ENCODE measurements around the gene TMA7.
A peak's percentile ranks its signal among the peaks of the same experiment; 100 is the strongest.
"Not testable (repeated sequence)": the region's sequence is repeated elsewhere in the genome, so short reads cannot be mapped to it uniquely, and the experiment has no call there.

TMA7 gene

DNA sequence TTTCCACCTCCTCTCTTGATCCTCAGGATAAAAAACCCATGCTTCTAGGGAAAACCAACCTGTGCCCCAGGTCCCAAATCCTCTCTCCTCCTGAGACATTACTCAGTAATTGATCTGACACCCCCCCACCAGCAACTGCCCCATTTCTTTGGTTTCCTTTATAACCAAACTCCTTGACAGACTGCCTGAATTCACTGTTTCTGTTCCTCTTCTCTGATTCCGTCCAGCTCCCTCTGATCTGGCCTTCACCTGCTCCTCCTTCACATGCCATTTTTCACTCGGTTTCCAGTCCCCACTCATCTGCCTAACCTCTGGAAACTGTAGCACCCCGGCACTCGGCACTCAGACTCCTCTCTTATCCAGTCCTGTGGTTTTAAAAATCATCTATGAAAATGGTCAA lies 2.2 kb upstream of the TMA7 start:
- no peak for FAIRE-seq

GRCh38 chr3:48440590-48440958 lies 517 bp downstream of the TMA7 start:
- no peak for FAIRE-seq

- FAIRE-seq = no peak
Measured at GRCh38 chr3:48441940-48442339, 1.9 kb downstream of the TMA7 start.

GRCh38 chr3:48445277-48445882 lies 5.3 kb downstream of the TMA7 start:
- FAIRE-seq = no peak

DNA sequence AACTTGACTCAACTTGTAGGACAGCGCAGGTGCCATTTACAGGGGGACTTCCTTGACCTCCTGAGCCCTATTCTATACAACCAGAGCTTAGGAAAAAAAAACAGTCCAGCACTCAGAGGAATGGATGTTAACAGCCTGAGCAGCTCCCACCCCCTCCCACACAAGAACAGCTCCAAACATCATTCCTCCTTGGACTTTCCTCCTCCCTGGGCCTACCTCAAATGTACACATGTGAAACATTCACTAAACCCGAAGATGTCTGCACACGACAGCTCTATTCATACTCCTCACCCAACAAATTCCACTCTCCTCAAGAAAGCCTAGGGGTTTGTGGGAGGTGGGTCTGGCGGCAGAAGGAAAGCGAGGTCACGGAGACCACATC lies 6.0 kb downstream of the TMA7 start:
- no peak for FAIRE-seq

DNA sequence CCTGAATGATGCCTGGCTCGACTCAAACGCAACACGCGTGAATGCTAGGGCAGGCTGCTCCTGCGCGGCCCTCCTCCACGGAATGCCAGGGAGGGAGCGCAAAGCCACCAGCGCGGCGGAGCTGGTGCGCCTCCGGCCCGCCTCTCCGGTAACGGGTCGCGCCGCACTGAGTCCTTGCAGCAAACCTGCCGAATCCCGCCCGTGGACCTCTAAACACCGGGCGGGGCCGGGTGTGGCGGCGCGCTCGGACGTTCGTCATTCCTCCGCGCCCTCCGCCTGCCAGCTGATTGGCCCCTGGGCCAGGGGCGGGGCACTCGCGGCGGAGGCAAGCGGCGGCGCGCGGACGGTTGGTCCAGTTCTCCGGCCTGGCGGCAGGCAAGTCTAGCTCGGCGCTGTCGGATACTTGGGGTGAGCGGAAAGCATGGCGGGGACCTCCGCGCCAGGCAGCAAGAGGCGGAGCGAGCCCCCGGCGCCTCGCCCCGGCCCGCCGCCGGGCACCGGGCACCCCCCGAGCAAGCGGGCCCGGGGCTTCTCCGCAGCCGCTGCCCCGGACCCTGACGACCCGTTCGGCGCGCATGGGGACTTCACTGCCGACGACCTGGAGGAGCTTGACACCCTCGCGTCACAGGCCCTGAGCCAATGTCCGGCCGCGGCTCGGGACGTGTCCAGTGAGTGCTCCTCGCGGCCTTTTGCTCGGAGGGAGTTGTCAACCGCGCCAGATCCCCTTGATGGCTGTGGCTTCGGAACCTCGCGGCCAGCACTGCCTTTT lies 6.6 kb downstream of the TMA7 start, which contains the start of gene ATRIP:
ATRIP (plus strand) TSS at position 313 of the 769 bp plus-strand sequence; CDS start at position 422, 109 bp downstream.
- no peak for FAIRE-seq

- no peak for FAIRE-seq
Measured at GRCh38 chr3:48451270-48451669, 11.2 kb downstream of the TMA7 start.

- FAIRE-seq = no peak
Measured at GRCh38 chr3:48456456-48456855, 16.4 kb downstream of the TMA7 start.

DNA sequence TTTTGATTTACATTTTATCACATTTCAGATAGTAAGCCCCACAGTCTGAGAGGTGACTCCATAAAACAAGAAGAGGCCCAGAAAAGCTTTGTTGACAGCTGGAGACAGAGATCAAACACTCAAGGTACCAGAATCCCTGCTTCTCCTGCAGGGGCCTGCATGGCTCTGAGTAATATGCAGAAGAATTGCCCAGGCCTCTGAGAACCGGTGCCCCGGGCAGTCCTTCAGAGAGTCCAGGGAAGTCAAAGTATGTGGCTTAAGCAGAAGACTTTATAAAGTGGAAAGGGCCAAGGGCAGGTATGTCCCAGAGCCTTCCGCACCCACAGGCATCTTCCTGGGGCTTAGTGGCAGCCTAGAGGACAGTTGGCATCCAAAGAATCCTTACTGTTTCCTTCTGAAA lies 19.3 kb downstream of the TMA7 start:
- FAIRE-seq = no peak

- no peak for FAIRE-seq
Measured at GRCh38 chr3:48459773-48460516, 19.9 kb downstream of the TMA7 start.

DNA sequence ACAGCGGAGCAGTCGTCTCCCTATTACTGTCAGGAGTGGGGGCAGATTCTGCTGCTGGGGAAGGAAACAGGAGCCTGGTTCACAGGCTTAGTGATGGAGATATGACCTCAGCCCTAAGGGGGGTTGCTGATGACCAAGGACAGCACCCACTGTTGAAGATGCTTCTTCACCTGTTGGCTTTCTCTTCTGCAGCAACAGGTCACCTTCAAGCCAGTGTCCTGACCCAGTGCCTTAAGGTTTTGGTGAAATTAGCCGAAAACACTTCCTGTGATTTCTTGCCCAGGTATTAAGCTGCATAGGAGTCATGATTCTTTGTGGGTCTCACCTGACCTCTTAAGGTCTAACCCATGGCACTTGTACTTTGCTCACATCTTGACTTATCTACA lies 20.5 kb downstream of the TMA7 start:
- no peak for FAIRE-seq

GRCh38 chr3:48461767-48462166 lies 21.7 kb downstream of the TMA7 start:
- not testable (repeated sequence) for FAIRE-seq

- no peak for FAIRE-seq
Measured at GRCh38 chr3:48463703-48464102, 23.6 kb downstream of the TMA7 start.

- FAIRE-seq = no peak
Measured at GRCh38 chr3:48464713-48465221, 24.7 kb downstream of the TMA7 start.

DNA sequence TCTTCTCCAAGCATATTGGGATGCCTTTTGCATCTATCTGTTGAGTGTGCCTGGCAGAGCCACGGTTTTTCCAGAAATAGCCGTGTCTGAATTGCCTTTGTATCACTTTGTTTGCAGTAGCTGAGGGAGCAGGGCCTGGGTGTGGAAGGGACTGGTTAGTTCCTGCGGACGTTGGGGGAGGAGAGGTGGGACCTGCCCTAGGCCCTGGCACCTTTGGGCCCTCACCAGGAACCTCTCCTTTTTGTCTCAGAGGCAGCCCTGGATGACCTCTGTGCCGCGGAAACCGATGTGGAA lies 25.1 kb downstream of the TMA7 start:
- FAIRE-seq = no peak

DNA sequence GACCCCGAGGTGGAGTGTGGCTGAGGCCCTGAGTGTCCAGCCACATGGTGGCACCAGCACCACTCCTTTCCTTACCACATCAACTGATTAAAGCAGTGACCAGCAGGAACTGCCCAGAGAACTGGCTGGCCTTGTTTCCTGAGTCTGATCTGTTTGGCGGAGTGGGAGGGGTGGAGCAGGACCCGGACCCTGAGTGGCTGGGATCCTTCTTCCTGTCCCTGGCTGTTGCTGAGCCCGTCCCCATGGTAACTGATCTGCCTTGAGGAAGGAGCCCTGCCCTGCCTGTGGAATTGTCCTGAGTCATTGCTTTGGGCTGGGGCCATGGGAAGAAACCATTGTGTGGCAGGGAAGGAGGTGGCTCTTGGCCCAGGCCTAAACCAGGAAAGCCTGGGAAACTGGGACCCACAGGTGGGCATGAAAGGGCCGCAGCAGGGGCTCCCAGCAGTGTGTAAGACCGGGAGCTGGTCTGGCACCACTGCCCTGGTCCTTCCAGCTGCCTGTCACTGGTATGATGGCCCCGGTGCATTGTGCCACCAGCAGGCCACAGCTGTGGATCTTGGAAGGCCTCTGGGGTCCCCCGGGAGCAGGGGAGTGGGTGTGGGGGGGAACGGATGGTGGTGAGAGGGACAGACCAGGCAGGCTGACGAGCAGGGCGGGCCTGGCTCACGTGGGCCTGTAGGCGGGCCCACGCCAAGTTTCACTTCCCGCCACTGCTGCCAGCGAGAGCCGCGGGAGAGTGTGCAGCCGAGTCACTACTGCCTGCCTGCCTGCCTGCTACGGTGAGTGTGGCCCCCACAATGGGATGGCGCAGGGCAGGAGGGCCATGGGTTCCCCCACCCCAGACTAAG lies 25.7 kb downstream of the TMA7 start:
- peak; percentile 99 for FAIRE-seq

DNA sequence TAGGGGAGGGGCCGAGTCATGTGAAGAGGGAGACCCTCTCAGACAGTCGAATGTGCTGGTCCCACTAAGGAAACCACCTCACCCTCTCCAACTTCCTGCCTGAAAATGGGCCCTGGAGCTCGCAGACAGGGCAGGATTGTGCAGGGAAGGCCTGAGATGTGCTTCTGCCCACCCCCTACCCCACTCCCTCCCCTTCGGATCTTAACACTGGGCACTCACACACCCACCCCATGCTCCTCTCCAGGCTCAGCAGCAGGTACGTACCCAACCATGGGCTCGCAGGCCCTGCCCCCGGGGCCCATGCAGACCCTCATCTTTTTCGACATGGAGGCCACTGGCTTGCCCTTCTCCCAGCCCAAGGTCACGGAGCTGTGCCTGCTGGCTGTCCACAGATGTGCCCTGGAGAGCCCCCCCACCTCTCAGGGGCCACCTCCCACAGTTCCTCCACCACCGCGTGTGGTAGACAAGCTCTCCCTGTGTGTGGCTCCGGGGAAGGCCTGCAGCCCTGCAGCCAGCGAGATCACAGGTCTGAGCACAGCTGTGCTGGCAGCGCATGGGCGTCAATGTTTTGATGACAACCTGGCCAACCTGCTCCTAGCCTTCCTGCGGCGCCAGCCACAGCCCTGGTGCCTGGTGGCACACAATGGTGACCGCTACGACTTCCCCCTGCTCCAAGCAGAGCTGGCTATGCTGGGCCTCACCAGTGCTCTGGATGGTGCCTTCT lies 26.5 kb downstream of the TMA7 start:
- FAIRE-seq = no peak

DNA sequence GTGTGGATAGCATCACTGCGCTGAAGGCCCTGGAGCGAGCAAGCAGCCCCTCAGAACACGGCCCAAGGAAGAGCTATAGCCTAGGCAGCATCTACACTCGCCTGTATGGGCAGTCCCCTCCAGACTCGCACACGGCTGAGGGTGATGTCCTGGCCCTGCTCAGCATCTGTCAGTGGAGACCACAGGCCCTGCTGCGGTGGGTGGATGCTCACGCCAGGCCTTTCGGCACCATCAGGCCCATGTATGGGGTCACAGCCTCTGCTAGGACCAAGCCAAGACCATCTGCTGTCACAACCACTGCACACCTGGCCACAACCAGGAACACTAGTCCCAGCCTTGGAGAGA lies 27.0 kb downstream of the TMA7 start:
- no peak for FAIRE-seq

DNA sequence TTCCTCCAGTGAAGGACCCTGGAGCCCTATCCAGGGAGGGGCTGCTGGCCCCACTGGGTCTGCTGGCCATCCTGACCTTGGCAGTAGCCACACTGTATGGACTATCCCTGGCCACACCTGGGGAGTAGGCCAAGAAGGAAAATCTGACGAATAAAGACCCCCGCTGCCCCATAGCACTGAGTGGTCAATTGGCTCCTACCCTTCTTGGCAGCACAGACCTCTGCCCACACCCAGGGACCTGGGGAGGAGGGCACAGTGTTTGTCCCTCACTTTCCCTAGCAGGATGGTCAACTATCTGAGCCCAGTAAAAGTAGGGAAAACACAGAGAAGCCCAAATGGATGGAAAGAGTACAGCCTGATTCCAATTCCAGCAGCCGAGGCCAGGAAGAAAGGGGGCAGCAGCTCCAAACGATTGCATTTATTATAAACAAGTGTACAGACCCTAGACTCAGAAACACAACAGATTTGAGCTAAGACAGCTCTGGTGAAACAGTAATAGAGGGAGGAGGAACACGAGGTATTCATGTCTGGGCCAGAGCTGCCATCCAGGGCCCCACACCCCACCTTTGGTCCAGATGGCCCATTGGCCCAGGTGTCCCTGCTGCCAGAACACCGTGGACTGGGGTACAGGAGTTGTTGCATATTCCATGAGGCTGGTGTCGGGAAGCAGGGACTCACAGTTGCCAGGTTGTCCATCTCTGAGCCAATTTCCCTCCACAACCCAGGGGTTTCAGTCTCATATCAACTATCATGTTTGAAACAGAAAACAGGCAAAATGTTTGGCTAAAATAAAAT lies 27.6 kb downstream of the TMA7 start:
- FAIRE-seq = no peak

DNA sequence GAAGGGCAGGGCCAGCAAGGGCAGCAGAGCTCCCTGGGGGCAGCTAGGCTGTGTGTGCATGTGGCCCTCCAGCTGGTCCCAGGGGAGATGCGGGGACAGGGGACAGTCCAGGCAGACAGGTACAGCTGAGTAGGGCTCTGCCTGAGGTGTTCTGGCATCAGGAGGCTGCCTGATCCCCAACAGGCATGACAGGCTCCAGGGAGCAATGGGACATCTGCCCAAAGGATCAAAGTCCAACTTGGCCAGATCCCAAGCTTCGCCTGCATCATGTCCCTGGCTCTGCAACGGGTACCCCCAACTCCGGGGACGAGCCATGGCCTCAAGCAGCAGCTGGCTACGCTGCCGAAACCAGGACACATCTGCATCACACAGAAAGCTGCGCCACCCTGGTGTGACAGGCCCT lies 28.3 kb downstream of the TMA7 start:
- no peak for FAIRE-seq

DNA sequence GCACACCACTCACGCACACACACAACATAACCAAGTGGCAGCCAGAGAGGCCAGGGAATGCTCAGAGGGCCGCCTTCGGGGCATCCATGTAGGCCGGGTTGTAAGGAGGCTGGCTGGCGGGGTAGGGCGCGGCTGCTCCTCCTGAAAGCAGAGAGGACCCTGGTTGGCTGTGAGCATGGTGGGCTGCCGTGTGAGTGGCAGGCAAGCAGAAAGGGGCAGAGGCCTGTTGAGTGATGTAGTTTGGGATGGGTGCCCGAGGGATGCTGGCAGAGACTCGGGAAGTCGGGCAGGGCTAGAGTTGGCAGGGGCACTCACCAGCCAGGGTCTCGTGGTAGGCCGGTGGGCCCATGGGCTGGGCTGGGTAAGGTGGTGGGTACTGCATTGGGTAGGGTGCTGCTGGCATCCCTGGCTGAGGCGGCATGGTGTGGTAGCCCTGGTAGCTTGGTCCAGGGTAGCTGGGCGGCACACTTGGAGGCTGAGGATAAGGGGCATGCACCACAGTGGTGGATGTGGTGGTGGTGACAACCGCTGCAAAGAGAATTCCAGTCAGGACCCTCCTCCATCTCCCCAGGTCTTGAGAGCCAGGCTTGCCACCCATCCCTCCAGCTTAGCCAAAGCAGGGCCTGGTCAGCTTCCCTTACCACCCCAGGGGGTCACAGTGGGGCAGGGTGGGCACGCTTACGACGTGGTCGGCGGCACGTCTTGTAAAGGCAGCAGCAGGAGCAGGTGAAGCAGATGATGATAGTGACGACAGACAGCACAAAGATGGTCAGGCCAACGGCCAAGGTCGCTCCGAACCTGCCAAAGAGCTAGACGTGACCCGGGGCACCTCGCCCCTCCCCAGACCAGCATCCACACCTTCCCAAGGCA lies 29.2 kb downstream of the TMA7 start:
- FAIRE-seq = no peak

Measured in A204.1 (cell line).